MG63 (cell line): ENCODE data around the gene ASPSCR1. TPM values are rescaled to one million over a fixed set of nuclear protein-coding genes. Genes with fewer than 3 reads are reported as not detected.

Experiments used
- DNase-seq: peaks from one replicate; pipeline ENCODE4 v3.0.0-alpha.2; 2020
- H3K27me3 ChIP-seq: fragments of 250-450 bp; sonication (Bioruptor Pico); 2 replicates; pipeline ENCODE4 v1.5.1; 2020; ENCODE audit warnings: mild to moderate bottlenecking, moderate library complexity
- H3K36me3 ChIP-seq: fragments of 250-450 bp; sonication (Bioruptor Pico); 2 replicates; pipeline ENCODE4 v1.5.1; 2020; ENCODE audit warnings: mild to moderate bottlenecking, moderate library complexity
- H3K4me3 ChIP-seq: fragments of 250-450 bp; sonication (Bioruptor Pico); 2 replicates; pipeline ENCODE4 v1.5.1; 2020; ENCODE audit warnings: mild to moderate bottlenecking, moderate library complexity
- H3K9me3 ChIP-seq: fragments of 250-450 bp; sonication (Bioruptor Pico); 2 replicates; pipeline ENCODE4 v1.5.1; 2020; ENCODE audit warnings: mild to moderate bottlenecking, moderate library complexity
- total RNA-seq: library from RNA; depleted of rRNA; stranded (reverse); fragments of >200 nt; shearing (Covaris generic); gene quantifications from 2 replicates; pipeline ENCODE4 v1.2.3, GENCODE V29; 2014; ENCODE audit warnings: low replicate concordance

The ASPSCR1 gene
- total RNA-seq, 1 experiment from 2014 or later: 78.0 TPM

DNA sequence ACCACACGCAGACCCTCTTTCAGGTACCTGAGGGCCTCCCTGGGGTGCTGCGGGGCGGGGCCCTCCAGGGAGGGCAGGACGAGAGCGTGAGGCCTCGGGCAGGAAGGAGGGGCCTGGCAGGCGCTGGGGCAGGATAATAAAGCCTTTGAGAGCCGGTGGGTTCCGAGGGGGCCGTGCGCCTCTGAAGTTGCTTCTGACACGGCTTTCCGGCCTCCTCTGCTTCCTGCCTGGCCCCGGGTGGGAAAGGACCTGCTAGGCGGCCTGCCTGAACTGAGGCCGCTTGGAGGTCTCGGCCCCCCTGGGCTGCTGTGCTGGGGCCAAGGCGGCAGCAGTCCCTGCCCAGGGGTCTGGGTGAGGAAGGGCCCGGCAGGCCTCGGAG is 34.8 kb downstream of the ASPSCR1 start:
- no peak overlapping the region for H3K4me3 ChIP-seq
- no peak for DNase-seq
- no peaks in the 10 kb centered on the region for H3K27me3 ChIP-seq
- no peaks in the 10 kb centered on the region for H3K9me3 ChIP-seq
- peaks cover under 1% of the 10 kb centered on the region; the same call in 1 of the 2 replicates for H3K36me3 ChIP-seq

- Histone ChIP-seq H3K4me3 (no peak overlapping the region), H3K27me3 (no peaks in the 10 kb centered on the region), H3K36me3 (peaks cover 3% of the 10 kb centered on the region), H3K9me3 (no peaks in the 10 kb centered on the region)
- DNase-seq: no peak
Measured at GRCh38 chr17:82012640-82013295, 35.3 kb downstream of the ASPSCR1 start.

GRCh38 chr17:82013341-82013740 is 35.9 kb downstream of the ASPSCR1 start:
- no peaks in the 10 kb centered on the region for H3K27me3 ChIP-seq
- DNase-seq: no peak
- H3K9me3 ChIP-seq: no peaks in the 10 kb centered on the region
- H3K4me3 ChIP-seq: no peak overlapping the region
- H3K36me3 ChIP-seq: peaks cover 7% of the 10 kb centered on the region

DNA sequence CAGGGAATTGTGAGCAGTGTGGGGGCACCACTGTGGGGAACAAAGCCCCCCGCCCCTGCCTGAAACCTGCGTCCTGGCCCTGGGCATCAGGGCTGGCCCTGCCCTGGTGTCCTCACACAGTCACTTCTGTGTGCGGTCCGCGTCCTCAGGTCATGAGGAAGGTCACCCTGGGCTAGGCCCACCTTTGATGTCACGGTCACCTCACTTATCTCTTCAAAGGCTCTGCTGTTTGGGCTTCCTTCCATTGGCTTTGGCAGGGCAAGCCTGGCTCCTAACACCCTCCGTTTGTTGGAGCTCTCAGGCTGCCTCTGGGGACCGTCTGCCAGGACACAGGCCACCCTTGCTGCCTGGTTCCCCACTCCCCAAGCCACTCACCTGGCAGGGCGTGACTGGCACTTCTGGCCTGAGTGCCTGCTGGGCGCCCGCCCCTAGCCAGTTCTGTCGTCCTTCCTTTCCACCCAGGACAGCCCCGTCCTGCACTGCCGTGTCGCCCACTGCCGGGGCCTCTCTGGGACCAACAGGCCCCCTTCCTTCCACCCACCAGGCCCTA is 36.4 kb downstream of the ASPSCR1 start:
- Histone ChIP-seq H3K36me3 (peaks cover 12% of the 10 kb centered on the region), H3K9me3 (no peaks in the 10 kb centered on the region), H3K27me3 (no peaks in the 10 kb centered on the region), H3K4me3 (no peak overlapping the region)
- DNase-seq: no peak

DNA sequence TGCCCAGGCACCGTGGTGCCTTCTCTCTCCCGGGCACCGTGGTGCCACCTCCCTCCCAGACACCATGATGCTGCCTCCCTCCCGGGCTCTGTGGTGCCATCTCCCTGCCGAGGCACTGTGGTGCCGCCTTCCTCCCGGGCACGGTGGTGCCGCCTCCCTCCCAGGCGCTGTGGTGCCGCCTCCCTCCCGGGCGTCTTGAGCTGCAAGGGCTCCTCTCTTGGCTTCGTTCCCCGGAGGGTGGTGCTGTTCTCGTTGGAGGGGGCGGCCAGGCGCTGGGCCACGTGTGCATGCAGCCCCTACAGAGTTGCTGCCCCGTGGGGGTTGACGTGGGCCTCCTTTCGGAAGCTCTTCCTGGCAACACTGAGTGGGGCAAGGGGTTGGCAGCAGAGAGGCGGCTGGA is 37.0 kb downstream of the ASPSCR1 start:
- no peaks in the 10 kb centered on the region for H3K9me3 ChIP-seq
- H3K4me3 ChIP-seq: no peak overlapping the region
- no peak for DNase-seq

GRCh38 chr17:82014971-82015310 is 37.5 kb downstream of the ASPSCR1 start:
- Histone ChIP-seq H3K36me3 (peaks cover 19% of the 10 kb centered on the region), H3K9me3 (no peaks in the 10 kb centered on the region), H3K27me3 (no peaks in the 10 kb centered on the region), H3K4me3 (no peak overlapping the region)
- no peak for DNase-seq

More for the DNA sequence above, 37.0 kb downstream of the ASPSCR1 start:
- Histone ChIP-seq H3K27me3 (no peaks in the 10 kb centered on the region), H3K36me3 (peaks cover 16% of the 10 kb centered on the region)

DNA sequence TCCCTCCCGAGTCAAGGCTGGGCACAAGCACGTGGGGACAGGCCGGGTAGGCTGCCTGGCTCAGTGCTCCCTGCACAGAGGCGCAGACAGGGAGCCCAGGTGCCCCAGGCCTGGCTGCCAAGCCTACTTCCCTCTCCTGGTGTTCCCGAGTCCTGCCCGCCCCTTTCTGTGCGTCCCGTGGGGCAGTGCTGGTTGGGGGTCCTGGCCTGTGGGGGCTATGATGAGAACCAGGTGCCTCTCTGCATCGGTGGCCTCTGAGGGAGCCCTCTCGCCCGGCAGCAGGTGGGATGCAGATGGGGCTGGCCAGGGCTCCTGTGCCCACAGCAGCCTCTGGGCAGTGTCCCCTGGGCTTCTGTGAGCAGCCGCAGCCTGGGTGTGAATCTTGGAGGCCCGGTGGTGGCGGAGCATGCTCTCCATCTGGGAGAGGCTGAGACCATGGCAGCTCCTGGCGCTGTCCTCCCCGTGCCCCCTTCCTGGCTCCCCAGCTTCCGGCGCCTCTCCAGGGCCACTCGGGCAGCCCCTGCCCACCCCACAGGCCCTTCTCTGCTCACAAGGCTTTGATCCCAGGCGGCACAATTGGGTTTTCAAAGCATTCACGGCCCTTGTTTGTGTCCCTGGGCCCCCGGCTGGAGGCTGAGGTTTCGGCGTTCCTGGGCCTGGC is 38.0 kb downstream of the ASPSCR1 start:
- no peaks in the 10 kb centered on the region for H3K9me3 ChIP-seq
- peaks cover 21% of the 10 kb centered on the region for H3K36me3 ChIP-seq
- H3K27me3 ChIP-seq: no peaks in the 10 kb centered on the region
- H3K4me3 ChIP-seq: no peak overlapping the region
- no peak for DNase-seq

DNA sequence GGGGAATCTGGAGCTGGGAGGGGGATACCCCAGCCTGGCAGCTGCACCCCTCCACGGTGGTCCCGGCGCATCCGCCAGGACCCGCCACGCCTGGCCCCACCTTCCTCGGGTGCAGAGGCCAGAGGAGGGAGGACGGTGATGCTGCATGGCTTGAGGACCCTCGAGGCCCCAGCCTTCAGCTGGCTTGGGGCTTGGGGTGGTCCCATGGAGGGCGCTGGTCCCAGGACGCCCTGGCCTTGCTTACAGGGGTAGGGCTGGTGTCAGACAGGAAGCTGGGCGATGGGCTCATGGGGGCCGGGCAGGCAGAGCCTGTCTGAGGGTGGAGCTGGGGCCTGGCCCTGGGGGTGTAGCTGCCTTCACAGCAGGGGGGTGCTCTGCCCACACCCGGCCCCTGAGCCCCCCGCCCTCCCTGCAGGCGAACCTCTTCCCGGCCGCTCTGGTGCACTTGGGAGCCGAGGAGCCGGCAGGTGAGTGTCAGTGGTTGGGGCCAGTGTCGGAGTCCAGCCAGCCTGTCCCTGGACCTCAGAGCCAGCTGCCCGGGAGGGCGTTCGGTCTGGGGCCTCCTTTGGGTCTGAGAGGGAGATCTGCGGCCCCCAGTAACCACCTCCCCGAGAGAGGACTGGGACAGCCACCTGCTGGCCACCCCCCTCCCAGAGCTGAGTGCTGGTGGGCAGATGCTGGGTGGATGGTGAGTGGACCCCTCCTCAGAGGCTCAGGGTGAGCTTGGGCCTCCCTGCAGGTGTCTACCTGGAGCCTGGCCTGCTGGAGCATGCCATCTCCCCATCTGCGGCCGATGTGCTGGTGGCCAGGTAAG is 38.8 kb downstream of the ASPSCR1 start:
- no peaks in the 10 kb centered on the region for H3K27me3 ChIP-seq
- DNase-seq: no peak
- no peak overlapping the region for H3K4me3 ChIP-seq
- H3K9me3 ChIP-seq: no peaks in the 10 kb centered on the region
- peaks cover 21% of the 10 kb centered on the region for H3K36me3 ChIP-seq

DNA sequence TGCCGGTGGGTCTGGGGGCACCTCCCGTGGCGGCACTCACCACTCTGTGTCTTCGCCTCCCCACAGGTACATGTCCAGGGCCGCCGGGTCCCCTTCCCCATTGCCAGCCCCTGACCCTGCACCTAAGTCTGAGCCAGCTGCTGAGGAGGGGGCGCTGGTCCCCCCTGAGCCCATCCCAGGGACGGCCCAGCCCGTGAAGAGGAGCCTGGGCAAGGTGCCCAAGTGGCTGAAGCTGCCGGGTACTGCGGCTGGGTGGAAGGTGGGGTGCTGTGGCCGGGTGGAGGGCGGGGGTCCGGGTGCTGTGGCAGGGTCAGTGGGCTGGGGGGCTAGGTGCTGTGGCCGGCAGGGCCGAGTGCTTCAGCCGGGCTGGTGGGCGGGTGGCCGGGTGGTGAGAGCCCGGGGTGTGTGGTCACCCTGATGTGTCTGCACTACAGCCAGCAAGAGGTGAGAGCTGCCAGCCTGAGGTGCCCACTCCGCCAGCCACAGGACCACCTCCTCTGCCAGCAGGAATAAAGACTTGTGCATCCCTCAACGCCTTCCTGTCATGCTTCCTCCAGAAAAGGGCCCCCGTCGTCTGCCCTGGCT is 39.5 kb downstream of the ASPSCR1 start:
- Histone ChIP-seq H3K9me3 (no peaks in the 10 kb centered on the region), H3K36me3 (peaks cover 21% of the 10 kb centered on the region), H3K4me3 (no peak overlapping the region), H3K27me3 (no peaks in the 10 kb centered on the region)
- no peak for DNase-seq

DNA sequence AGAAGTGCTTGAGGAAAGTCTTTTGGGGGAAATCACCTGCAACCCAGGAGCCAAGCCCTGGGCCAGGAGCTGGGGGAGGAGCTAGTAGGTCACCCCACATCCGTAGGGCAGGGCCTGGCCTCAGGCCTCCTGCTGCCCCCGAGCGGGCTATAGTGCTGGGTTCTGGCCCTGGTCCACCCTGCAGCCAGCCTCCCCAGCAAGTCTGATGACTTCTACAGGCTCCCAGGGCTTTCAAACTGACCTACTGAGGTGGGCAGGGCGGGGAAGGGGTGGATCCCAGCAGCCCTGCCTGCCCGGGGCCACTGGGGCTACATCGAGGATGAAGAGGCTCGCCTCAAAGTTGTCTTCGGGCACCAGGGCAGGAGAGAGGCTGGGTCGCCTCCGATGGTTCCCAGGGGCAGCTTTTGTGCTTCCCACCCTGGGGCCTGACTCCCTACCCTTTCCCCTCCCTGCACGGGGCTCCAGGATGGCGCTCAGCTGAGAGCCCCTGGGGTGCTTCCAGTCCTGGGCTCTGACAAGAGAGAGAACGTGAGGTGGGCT is 40.3 kb downstream of the ASPSCR1 start:
- no peak for DNase-seq
- H3K9me3 ChIP-seq: no peaks in the 10 kb centered on the region
- peaks cover 21% of the 10 kb centered on the region for H3K36me3 ChIP-seq
- no peak overlapping the region for H3K4me3 ChIP-seq
- H3K27me3 ChIP-seq: no peaks in the 10 kb centered on the region

DNA sequence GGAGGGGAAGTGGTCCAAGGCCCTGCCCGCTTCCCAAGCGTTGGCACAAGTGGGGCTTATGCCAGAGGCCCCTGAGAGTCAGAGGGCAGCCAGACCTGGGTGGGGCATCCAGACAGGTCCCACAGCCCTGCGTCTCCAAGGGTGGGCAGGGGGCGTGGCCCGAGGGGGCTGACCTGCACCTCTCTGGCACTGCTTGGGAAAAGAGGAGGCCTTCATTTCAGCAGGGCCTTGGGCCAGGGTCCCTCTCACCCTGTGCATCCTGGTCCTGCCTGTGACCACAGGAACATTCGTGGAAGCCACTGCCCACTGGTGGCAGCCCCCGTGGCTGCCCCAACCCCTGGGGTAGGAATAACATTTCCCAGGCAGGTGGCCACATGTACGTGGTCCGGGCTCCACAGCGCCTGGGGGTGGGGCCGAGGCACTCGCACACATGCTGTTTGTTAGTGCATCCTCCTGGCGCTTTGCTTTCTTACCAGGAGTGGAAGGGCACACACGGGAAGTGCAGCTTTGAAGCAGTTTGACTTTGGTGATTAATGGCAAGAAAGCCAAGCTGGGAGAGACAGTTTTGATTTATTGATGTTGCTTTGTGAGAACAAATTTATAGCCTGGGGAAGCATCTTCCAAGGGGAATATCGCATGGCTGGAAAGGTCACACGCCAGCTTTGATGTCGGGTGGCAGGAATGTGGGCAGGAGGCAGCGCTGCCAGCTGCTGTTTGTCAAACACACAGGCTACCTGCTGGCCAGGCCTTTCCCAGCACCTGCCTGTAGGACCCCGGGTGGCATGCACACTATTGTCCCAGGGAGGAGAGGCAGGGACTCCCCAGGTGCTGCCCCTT is 40.9 kb downstream of the ASPSCR1 start:
- Histone ChIP-seq H3K9me3 (no peaks in the 10 kb centered on the region), H3K36me3 (peaks cover 21% of the 10 kb centered on the region), H3K4me3 (no peak overlapping the region), H3K27me3 (no peaks in the 10 kb centered on the region)
- DNase-seq: no peak

GRCh38 chr17:82018989-82019689 is 41.7 kb downstream of the ASPSCR1 start:
- H3K36me3 ChIP-seq: peaks cover 21% of the 10 kb centered on the region
- H3K9me3 ChIP-seq: no peaks in the 10 kb centered on the region
- no peak for DNase-seq
- no peaks in the 10 kb centered on the region for H3K27me3 ChIP-seq
- no peak overlapping the region for H3K4me3 ChIP-seq

DNA sequence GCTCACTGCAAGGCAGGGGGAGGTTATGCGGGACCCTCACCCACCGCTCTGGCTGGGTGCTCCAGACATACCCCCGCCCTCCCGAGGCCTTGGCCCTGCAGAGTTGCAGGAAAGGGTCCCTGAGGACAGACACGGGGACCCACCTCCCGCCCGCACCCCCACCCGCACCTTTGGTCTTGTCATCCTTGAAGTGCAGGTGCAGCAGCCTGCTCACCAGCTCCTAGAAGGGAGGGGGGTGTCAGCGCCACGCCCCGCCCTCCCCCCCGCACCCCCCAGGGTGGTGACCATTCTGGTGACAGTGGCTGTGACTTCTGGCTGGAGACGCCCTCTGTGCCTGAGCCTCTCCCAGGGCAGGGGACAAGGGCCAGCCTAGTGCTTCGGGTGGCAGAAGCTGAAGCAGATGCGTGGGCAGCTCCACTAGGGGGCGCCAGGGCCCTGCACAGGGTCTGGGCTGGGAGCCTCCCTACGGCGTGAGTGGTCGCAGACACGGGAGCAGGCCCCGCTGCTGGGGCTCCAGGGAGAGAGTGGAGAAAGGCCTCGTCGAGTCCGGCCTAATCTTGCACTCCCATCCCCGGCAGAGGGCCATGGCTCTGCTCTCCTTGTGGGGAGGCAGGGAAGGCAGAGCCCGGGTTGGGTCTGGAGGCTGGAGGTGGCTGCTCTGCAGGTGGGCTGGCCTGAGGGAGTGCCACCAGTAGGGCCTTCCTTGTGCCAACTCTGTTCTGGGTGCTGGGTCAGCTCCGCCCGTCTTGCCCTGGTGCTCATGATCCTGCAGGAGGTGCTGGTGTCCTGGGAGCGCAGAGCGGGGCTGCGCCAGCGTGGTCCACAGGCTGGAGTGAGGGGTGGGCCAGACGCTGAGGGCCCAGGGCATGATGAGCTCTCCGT is 42.5 kb downstream of the ASPSCR1 start:
- H3K27me3 ChIP-seq: no peaks in the 10 kb centered on the region
- no peaks in the 10 kb centered on the region for H3K9me3 ChIP-seq
- DNase-seq: peak; percentile 62

DNA sequence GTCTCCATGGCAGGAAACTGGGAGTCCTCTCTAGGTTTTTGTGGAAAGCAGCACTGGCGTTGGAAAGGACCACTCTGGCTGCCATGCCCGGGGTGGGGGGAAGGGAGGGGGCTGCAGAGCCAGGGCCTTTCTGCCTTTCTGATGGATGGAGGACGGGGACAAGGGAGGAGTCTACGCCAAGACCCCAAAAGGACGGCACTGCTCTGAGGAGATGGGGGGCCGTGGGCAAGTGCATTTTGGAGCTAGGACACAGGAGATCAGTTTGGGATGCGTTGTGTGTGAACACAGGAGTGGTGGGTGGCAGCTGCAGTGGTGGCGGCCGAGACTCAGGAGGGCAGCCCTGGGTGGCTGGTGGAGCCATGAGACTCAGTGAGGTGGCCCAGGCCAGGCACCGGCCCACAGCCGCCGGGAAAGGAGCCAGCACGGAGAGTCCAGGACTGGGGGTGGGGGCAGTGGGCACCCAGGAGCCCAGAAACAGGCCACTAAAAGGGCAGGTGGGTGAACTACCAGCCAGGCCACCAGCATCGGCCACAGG is 43.2 kb downstream of the ASPSCR1 start:
- H3K36me3 ChIP-seq: peaks cover 21% of the 10 kb centered on the region
- H3K27me3 ChIP-seq: no peaks in the 10 kb centered on the region
- H3K4me3 ChIP-seq: peak overlapping the region; percentile 94; the same call in 1 of the 2 replicates
- H3K9me3 ChIP-seq: no peaks in the 10 kb centered on the region
- DNase-seq: no peak

More for the DNA sequence above, 42.5 kb downstream of the ASPSCR1 start:
- no peak overlapping the region for H3K4me3 ChIP-seq
- H3K36me3 ChIP-seq: peaks cover 21% of the 10 kb centered on the region
